Thyroid gland (tissue), 4 donors: ENCODE results near the gene SCYL1.

ENCODE experiments used
- POLR2A ChIP-seq, 2 donors: fragments of 450-650 bp; IDR thresholded peaks; one replicate each; pipeline ENCODE4 v1.6.1; 2017; ENCODE audit warnings: antibody characterized with exemption in 2 of 2, mild to moderate bottlenecking in 2 of 2, moderate library complexity in 1 of 2
- TF ChIP-seq, protein P1 (sequence below), 6 experiments: fragments of 200-600 bp in 3 of 6; fragments of 450-650 bp in 3 of 6; sonication (generic) in 3 of 6; IDR thresholded peaks; one replicate each; pipeline ENCODE4 v1.5.1; 2016 to 2019; ENCODE audit warnings: antibody characterized with exemption in 6 of 6, mild to moderate bottlenecking in 2 of 6, inconsistent platforms in 1 of 6, moderate library complexity in 1 of 6

DNA sequence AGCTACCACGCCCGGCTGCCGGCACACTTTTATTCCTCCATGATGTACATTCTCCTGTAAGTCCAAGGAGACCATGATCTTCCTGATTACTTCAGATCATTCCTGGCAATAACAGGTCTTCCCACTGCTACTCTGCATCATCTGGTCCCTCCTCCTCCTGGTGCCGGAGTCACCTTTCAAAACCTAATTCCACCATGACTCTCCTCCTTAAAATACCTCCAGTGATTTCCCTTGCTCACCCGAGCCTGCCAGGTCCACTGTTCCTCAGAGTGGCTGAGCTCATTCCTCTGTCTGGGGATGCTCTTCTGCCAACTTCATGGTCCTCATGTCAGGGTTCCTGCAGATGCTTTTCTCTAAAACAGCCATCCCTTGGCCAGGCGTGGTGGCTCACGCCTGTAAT, 37.1 kb downstream of the SCYL1 start:
- TF ChIP-seq POLR2A (IDR thresholded peaks at IDR 0.05) = no peak
- TF ChIP-seq, protein P1, sequence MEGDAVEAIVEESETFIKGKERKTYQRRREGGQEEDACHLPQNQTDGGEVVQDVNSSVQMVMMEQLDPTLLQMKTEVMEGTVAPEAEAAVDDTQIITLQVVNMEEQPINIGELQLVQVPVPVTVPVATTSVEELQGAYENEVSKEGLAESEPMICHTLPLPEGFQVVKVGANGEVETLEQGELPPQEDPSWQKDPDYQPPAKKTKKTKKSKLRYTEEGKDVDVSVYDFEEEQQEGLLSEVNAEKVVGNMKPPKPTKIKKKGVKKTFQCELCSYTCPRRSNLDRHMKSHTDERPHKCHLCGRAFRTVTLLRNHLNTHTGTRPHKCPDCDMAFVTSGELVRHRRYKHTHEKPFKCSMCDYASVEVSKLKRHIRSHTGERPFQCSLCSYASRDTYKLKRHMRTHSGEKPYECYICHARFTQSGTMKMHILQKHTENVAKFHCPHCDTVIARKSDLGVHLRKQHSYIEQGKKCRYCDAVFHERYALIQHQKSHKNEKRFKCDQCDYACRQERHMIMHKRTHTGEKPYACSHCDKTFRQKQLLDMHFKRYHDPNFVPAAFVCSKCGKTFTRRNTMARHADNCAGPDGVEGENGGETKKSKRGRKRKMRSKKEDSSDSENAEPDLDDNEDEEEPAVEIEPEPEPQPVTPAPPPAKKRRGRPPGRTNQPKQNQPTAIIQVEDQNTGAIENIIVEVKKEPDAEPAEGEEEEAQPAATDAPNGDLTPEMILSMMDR (IDR thresholded peaks at IDR 0.05) = no peak
